ENCODE measurements around the gene KIF5C. TPM values are rescaled to one million over a fixed set of nuclear protein-coding genes. Genes with fewer than 3 reads are reported as not detected.
A peak's percentile ranks its signal among the peaks of the same experiment; 100 is the strongest.

The KIF5C gene
- total RNA-seq, 2 experiments from 2014 or later, result 6.0 to 6.1 TPM

- Mint-ChIP-seq H3K4me1 (no peaks in the 10 kb centered on the region), H3K27me3 (peaks cover 71% of the 10 kb centered on the region), H3K9me3 (no peaks in the 10 kb centered on the region), H3K4me3 (no peak overlapping the region), H3K36me3 (ENCODE audit: low read depth) (no peaks in the 10 kb centered on the region), H3K27ac (no peak overlapping the region)
- ChIA-PET CTCF (interaction anchor here (0.7 to 0.8 kb wide), 2 partner anchors 38 to 547 kb away, joined by 3 read pairs; no protein-coding TSS in a partner anchor), POLR2A (no interaction called here)
- DNase-seq, result peak; percentile 57
Measured at GRCh38 chr2:149040451-149040850, 165.4 kb downstream of the KIF5C start.

DNA sequence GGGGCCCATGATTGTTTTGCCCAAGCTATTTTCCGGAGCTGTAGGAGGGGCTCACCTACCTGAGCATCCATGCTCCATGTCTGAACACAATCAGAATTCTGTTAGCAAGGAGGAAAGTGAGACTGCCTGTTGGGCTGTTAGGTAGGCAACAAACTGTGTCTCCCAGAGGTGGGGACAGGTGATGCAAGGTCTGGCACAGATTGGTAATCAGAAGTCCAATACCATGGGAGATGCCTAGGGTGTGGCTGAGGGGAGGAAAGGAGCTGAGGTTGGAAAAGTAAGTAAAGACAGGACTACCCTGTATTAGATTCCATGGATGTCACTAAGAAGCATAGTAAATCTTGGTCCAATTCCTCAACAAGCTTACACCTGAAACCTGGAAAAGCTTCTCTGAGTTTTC is 166.5 kb downstream of the KIF5C start:
- DNase-seq, result no peak
- ChIA-PET POLR2A (no interaction called here), CTCF (interaction anchor here (1.1 to 1.3 kb wide), 2 partner anchors 10 to 25 kb away, joined by 4 to 5 read pairs; no protein-coding TSS in a partner anchor)
- no peak overlapping the region for H3K27ac Mint-ChIP-seq
- no peaks in the 10 kb centered on the region for H3K4me1 Mint-ChIP-seq
- H3K36me3 Mint-ChIP-seq (ENCODE audit: low read depth), result no peaks in the 10 kb centered on the region
- no peaks in the 10 kb centered on the region for H3K9me3 Mint-ChIP-seq
- no peak overlapping the region for H3K4me3 Mint-ChIP-seq
- peaks cover 75% of the 10 kb centered on the region for H3K27me3 Mint-ChIP-seq

DNA sequence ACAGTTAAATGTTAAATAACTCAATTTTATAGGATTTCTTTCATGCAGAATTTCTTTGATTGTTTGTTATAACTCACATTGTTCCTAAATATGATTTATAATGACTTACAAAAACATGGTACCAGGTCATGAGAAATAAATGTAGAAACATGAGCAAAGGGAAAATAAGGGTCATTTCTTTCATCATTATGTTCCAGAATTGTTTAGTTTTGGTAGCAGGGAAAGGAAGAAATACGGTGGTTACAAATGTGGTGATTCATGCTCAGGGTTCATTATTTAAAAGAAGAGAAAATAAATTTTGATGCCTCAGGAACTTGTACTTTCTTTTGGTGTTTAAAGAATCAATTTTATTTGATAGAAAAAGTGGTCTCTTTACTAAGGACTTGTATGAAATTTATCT is 167.9 kb downstream of the KIF5C start:
- DNase-seq, result no peak
- Mint-ChIP-seq H3K4me1 (no peaks in the 10 kb centered on the region), H3K4me3 (no peak overlapping the region), H3K9me3 (peaks cover 4% of the 10 kb centered on the region), H3K36me3 (ENCODE audit: low read depth) (no peaks in the 10 kb centered on the region), H3K27me3 (peaks cover 68% of the 10 kb centered on the region), H3K27ac (no peak overlapping the region)
- CTCF ChIA-PET, result no interaction called here
- POLR2A ChIA-PET, result no interaction called here

GRCh38 chr2:149044500-149044899 is 169.5 kb downstream of the KIF5C start:
- no peaks in the 10 kb centered on the region for H3K36me3 Mint-ChIP-seq (ENCODE audit: low read depth)
- no peak for DNase-seq
- ChIA-PET POLR2A (no interaction called here), CTCF (no interaction called here)
- no peak overlapping the region for H3K27ac Mint-ChIP-seq
- H3K4me3 Mint-ChIP-seq, result no peak overlapping the region
- H3K9me3 Mint-ChIP-seq, result peaks cover 4% of the 10 kb centered on the region
- H3K27me3 Mint-ChIP-seq, result peaks cover 59% of the 10 kb centered on the region
- no peaks in the 10 kb centered on the region for H3K4me1 Mint-ChIP-seq

- POLR2A ChIA-PET, result no interaction called here
- no peak overlapping the region for H3K27ac Mint-ChIP-seq
- H3K4me3 Mint-ChIP-seq, result no peak overlapping the region
- peaks cover 37% of the 10 kb centered on the region for H3K27me3 Mint-ChIP-seq
- H3K4me1 Mint-ChIP-seq, result no peaks in the 10 kb centered on the region
- H3K36me3 Mint-ChIP-seq (ENCODE audit: low read depth), result no peaks in the 10 kb centered on the region
- CTCF ChIA-PET, result no interaction called here
- peaks cover 4% of the 10 kb centered on the region for H3K9me3 Mint-ChIP-seq
- no peak for DNase-seq
Measured at GRCh38 chr2:149047118-149047517, 172.1 kb downstream of the KIF5C start.

GRCh38 chr2:149049142-149049541 is 174.1 kb downstream of the KIF5C start:
- no peak overlapping the region for H3K4me3 Mint-ChIP-seq
- no peaks in the 10 kb centered on the region for H3K4me1 Mint-ChIP-seq
- POLR2A ChIA-PET, result no interaction called here
- H3K27me3 Mint-ChIP-seq, result peaks cover 26% of the 10 kb centered on the region
- CTCF ChIA-PET, result interaction anchor here (1.5 kb wide), 1 partner anchor 17 kb away, joined by 3 read pairs; no protein-coding TSS in a partner anchor
- H3K36me3 Mint-ChIP-seq (ENCODE audit: low read depth), result no peaks in the 10 kb centered on the region
- peaks cover 4% of the 10 kb centered on the region for H3K9me3 Mint-ChIP-seq
- no peak for DNase-seq
- no peak overlapping the region for H3K27ac Mint-ChIP-seq

DNA sequence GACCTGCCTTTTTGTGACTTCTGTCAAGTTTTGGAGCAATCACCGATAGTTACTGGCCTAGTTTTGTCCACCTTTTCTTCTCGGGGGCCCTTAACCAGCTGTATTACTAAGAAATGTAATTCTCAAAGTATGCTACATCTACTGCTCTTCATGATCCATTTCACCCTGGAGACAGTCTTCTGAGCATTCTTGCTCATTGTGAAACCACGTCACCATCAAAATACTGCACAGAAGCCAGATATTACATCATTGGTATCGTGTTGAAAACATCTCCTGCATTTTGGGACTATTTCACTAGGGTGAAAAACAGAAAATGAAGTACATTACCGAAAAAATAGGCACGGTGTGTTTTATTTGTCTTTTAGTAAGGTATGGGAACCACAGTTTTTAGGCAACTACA is 175.2 kb downstream of the KIF5C start:
- DNase-seq, result no peak
- peaks cover 17% of the 10 kb centered on the region for H3K27me3 Mint-ChIP-seq
- ChIA-PET CTCF (no interaction called here), POLR2A (no interaction called here)
- no peaks in the 10 kb centered on the region for H3K4me1 Mint-ChIP-seq
- H3K27ac Mint-ChIP-seq, result no peak overlapping the region
- H3K36me3 Mint-ChIP-seq (ENCODE audit: low read depth), result no peaks in the 10 kb centered on the region
- peaks cover 4% of the 10 kb centered on the region for H3K9me3 Mint-ChIP-seq
- no peak overlapping the region for H3K4me3 Mint-ChIP-seq

DNA sequence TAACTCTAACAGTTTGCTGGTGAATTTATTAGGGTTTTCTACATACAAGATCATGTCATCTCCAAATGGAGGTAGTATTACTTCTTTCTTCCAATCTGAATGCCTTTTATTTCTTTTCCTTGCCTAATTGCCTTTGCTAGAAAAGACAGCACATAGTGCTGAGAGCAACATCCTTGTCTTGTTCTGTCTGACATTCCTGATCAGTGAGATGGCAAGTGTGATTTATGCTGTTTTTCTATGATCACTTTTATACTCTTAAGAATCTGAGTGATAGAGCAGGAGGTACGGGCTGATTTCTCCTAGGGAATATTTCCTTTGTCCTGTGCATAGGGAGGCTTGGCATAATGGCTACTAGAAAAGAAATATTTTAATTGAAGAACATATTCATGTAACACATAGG is 180.7 kb downstream of the KIF5C start:
- H3K27me3 Mint-ChIP-seq, result peaks cover 17% of the 10 kb centered on the region
- no peaks in the 10 kb centered on the region for H3K9me3 Mint-ChIP-seq
- no peaks in the 10 kb centered on the region for H3K4me1 Mint-ChIP-seq
- no peak for DNase-seq
- H3K27ac Mint-ChIP-seq, result no peak overlapping the region
- ChIA-PET POLR2A (no interaction called here), CTCF (interaction anchor here (1.0 kb wide), 1 partner anchor 324 kb away, joined by 3 read pairs; no protein-coding TSS in a partner anchor)
- H3K36me3 Mint-ChIP-seq (ENCODE audit: low read depth), result no peaks in the 10 kb centered on the region
- no peak overlapping the region for H3K4me3 Mint-ChIP-seq

GRCh38 chr2:149056541-149057255 is 181.7 kb downstream of the KIF5C start:
- DNase-seq, result no peak
- ChIA-PET CTCF (no interaction called here), POLR2A (no interaction called here)
- Mint-ChIP-seq H3K4me3 (no peak overlapping the region), H3K27ac (no peak overlapping the region), H3K27me3 (peaks cover 17% of the 10 kb centered on the region), H3K9me3 (no peaks in the 10 kb centered on the region), H3K4me1 (no peaks in the 10 kb centered on the region), H3K36me3 (ENCODE audit: low read depth) (no peaks in the 10 kb centered on the region)

DNA sequence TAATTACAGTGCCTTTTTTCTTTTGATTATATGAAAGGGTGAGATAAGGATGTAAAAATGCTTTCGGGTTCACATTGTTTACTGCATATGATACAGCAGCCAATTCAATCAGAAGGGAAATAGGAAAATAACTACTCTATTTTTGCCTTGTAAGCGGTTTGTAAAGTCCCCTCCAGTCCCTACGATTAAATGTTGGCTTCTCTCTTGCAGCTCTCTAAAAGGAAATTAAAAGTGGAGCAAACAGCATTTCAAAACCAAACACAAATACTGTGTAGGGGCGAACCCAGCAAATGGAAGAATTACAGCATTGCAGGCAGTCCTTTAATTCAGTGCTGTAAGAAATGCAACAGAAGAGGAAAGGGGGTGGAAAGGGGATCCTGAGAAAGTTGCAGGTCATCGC is 182.4 kb downstream of the KIF5C start:
- Mint-ChIP-seq H3K27me3 (peaks cover 17% of the 10 kb centered on the region), H3K36me3 (ENCODE audit: low read depth) (no peaks in the 10 kb centered on the region), H3K9me3 (no peaks in the 10 kb centered on the region), H3K4me3 (no peak overlapping the region), H3K4me1 (no peaks in the 10 kb centered on the region), H3K27ac (no peak overlapping the region)
- ChIA-PET CTCF (no interaction called here), POLR2A (no interaction called here)
- DNase-seq, result no peak

DNA sequence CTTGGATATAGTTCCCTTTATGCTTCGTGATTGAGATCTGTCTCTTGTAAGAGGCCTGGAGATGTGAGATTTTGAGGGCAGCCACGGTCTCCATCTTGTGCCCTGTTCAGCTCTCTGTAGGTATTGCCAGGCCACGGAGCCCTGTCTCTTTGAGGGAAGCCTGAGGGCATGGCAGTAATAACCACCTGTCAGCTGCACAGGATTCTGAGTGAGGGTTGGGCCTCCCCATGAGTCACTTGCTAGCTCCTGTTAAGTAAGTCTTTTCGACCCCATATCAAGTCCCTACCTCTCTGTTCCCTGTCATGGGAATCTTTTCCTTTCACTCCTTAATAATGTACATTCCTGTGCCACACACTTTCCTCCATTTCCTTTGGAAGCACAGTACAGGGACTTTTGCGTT is 183.9 kb downstream of the KIF5C start:
- Mint-ChIP-seq H3K36me3 (ENCODE audit: low read depth) (no peaks in the 10 kb centered on the region), H3K27ac (no peak overlapping the region), H3K27me3 (peaks cover 28% of the 10 kb centered on the region), H3K4me1 (no peaks in the 10 kb centered on the region), H3K4me3 (no peak overlapping the region), H3K9me3 (no peaks in the 10 kb centered on the region)
- POLR2A ChIA-PET, result no interaction called here
- CTCF ChIA-PET, result no interaction called here
- DNase-seq, result no peak

GRCh38 chr2:149059822-149060221 is 184.8 kb downstream of the KIF5C start:
- DNase-seq, result no peak
- H3K27ac Mint-ChIP-seq, result no peak overlapping the region
- CTCF ChIA-PET, result interaction anchor here (2.0 kb wide), 1 partner anchor 9 kb away, joined by 5 read pairs; no protein-coding TSS in a partner anchor
- peaks cover 27% of the 10 kb centered on the region for H3K27me3 Mint-ChIP-seq
- no peaks in the 10 kb centered on the region for H3K9me3 Mint-ChIP-seq
- POLR2A ChIA-PET, result no interaction called here
- no peaks in the 10 kb centered on the region for H3K36me3 Mint-ChIP-seq (ENCODE audit: low read depth)
- H3K4me3 Mint-ChIP-seq, result no peak overlapping the region
- H3K4me1 Mint-ChIP-seq, result no peaks in the 10 kb centered on the region

DNA sequence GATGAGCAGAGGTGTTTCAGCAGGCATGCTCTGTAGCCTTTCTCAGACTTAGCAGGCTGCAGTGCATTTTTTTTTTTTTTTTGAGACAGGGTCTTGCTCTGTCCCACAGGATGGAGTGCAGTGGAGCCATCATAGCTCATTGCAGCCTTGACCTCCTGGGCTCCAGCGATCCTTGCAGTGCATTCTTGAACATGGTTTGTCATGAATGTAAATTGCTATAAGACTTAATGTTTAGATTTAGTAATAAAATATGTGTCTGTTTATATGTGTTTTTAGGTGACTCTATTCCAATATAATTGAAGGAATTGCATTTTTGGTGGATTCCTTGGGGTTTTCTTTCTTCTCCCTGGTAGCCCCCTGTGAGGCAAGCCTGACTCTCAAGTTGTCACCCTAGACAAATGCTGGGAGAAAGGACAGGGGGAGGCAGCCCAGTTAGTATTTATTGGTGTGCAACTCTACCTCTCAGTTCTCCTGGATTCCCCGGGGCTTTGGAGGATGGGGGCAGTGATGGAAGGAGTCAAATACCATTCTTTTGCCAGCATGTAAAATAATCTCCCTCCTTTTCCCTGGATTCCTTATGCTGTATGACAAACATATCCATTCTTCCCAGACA is 186.2 kb downstream of the KIF5C start:
- CTCF ChIA-PET, result interaction anchor here (2.0 kb wide), 1 partner anchor 8 kb away, joined by 5 read pairs; no protein-coding TSS in a partner anchor
- Mint-ChIP-seq H3K4me3 (no peak overlapping the region), H3K4me1 (no peaks in the 10 kb centered on the region), H3K36me3 (ENCODE audit: low read depth) (no peaks in the 10 kb centered on the region), H3K27me3 (peaks cover 22% of the 10 kb centered on the region), H3K9me3 (no peaks in the 10 kb centered on the region), H3K27ac (no peak overlapping the region)
- no peak for DNase-seq
- POLR2A ChIA-PET, result no interaction called here

DNA sequence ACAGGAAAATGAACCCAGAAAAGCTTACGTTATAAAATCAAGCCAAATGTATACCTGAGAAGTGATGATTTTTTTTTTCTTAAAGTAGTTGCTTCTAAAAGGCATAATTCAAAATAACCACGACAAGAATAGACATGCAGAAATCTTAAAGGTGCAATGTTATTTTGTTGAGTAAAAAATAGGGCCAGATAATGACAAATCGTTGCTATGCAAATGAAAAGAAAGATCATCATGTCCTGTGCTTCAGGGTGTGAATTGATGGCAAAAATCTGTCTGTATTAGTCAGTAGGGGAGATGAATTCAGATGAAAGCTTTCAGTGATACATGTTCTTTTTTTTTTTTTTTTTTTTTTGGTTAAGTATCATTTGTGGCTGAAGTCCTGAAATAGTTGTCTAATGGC is 187.5 kb downstream of the KIF5C start:
- Mint-ChIP-seq H3K4me3 (no peak overlapping the region), H3K27ac (no peak overlapping the region), H3K4me1 (no peaks in the 10 kb centered on the region), H3K9me3 (no peaks in the 10 kb centered on the region), H3K27me3 (peaks cover 21% of the 10 kb centered on the region), H3K36me3 (ENCODE audit: low read depth) (no peaks in the 10 kb centered on the region)
- POLR2A ChIA-PET, result no interaction called here
- DNase-seq, result no peak
- CTCF ChIA-PET, result no interaction called here
